GM12874 (cell line): ENCODE results near the gene SLC35D2.

Experiments used
- CTCF ChIP-seq: IDR thresholded peaks from 2 replicates; pipeline ENCODE4 v1.5.1; 2011; ENCODE audit warnings: low read depth, mild to moderate bottlenecking, control low read depth, low read length, moderate library complexity; ENCODE audit not compliant: insufficient read depth

The SLC35D2 gene

GRCh38 chr9:96363175-96363967 lies 20.1 kb downstream of the SLC35D2 start:
- TF ChIP-seq CTCF: no peak

DNA sequence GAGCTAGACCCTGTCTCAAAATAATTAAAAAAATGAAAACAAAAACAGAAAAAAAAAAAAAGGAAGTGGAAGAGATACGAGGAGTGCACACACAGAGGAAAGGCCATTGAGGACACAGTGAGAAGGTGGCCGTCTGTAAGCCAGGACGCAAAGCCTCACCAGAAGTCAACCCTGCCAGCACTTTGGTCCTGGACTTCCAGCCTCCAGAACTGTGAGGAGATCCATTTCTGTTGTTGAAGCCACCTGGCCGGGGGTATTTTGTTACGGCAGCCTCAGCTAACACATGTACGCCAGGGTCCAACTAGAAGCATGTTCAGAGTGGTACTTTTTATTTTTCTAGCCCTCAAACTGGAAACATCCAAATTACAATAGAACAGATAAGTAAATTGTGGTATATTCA lies 21.8 kb downstream of the SLC35D2 start:
- no peak for TF ChIP-seq CTCF

- no peak for TF ChIP-seq CTCF
Measured at GRCh38 chr9:96360976-96361375, 22.5 kb downstream of the SLC35D2 start.

- TF ChIP-seq CTCF: no peak
Measured at GRCh38 chr9:96350866-96351265, 32.6 kb downstream of the SLC35D2 start.

GRCh38 chr9:96348261-96348660 lies 35.2 kb downstream of the SLC35D2 start:
- no peak for TF ChIP-seq CTCF

DNA sequence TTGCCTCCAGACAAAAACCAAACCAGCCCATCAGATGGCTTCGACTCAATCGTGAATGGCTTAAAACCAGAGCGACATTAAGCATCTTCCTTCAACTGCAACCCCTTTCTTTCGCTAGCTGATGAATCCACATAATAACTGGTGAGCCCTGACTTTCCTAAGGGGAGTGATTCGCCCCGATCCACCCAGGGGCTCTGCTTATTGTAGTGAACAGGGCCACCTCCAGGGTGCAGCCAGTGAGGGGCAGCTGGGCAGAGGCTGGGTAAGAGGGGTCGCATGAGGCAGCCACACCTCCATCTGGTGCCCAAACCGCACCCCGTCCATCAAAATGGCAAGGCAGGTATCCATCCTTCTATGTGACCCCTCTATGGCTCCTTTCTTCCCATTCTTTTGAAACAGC lies 38.0 kb downstream of the SLC35D2 start:
- TF ChIP-seq CTCF: no peak

DNA sequence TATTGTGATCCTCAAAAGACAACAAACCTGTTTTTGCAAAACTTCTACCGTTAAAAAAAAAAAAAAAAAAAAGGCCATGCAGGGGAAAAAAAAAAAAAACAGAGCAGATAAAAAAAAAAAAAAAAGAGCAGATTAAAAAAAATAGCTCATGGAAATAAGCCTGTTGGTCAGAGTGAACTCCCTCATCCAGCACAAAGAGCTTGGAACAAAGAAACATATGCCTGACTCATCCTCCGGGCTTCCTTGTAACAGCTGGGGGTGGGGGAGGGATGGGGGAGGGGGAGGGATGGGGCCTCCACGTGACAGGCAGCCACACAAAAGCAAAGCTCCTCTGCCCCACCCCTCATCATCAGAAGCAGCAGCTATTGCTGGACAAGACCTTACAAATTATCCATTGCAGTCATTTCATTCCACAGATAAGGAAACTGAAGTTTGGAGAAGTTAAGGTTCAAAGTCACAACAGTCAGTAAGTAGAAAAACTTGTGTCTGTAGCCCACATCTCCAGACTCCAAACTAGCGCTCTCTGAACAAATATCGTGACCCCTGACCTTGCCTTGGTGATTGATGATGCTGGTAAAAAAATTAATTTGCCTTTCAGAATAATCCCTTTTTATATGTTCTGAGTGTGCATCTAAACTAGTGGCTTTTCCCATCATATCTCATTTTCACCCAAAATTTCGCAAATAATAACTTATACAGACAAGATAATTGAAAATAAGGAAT lies 38.9 kb downstream of the SLC35D2 start:
- no peak for TF ChIP-seq CTCF
